A673 (cell line): ENCODE data around the gene EPS15. TPM values are rescaled to one million over a fixed set of nuclear protein-coding genes. Genes with fewer than 3 reads are reported as not detected.

Experiments used
- BruUV-seq: library from RNA; stranded (reverse); fragments of 400-500 nt; replicated peaks from 2 replicates; lab custom pipeline; 2021; lab: Mats Ljungman, UMichigan
- CTCF ChIA-PET: fragments of 300-600 bp; sonication (Branson Sonifier 250); formaldehyde crosslinking; loops from one replicate; lab custom pipeline; 2022; ENCODE audit warnings: antibody characterized with exemption; lab: Charles Lee
- POLR2A ChIA-PET: fragments of 300-600 bp; sonication (Branson Sonifier 250); formaldehyde crosslinking; loops from one replicate; lab custom pipeline; 2022; ENCODE audit warnings: antibody characterized with exemption; ENCODE audit not compliant: low non-redundant PET; lab: Charles Lee
- DNase-seq: peaks from one replicate; pipeline ENCODE4 v3.0.0-alpha.2; 2015; ENCODE audit warnings: low spot score
- H3K27ac ChIP-seq: fragments of 200-600 bp; sonication (generic); 2 replicates; pipeline ENCODE4 v1.5.1; 2016; ENCODE audit warnings: mixed run types, low read depth, mild to moderate bottlenecking, mixed read lengths, antibody characterized with exemption, low read length; ENCODE audit not compliant: poor library complexity, severe bottlenecking
- H3K27me3 ChIP-seq: fragments of 200-600 bp; sonication (generic); replicated peaks from 2 replicates; pipeline ENCODE4 v1.6.1; 2017; ENCODE audit warnings: mixed run types, low read depth, mild to moderate bottlenecking, mixed read lengths, antibody characterized with exemption, low read length; ENCODE audit not compliant: insufficient read depth, poor library complexity
- H3K36me3 ChIP-seq: fragments of 200-600 bp; sonication (generic); 2 replicates; pipeline ENCODE4 v1.6.1; 2016; ENCODE audit warnings: mixed run types, mild to moderate bottlenecking, mixed read lengths, antibody characterized with exemption, low read length; ENCODE audit not compliant: insufficient read depth, poor library complexity, severe bottlenecking
- H3K4me1 ChIP-seq: fragments of 200-600 bp; sonication (generic); 2 replicates; pipeline ENCODE4 v1.6.1; 2017; ENCODE audit warnings: mixed run types, mild to moderate bottlenecking, mixed read lengths, antibody characterized with exemption, low read length; ENCODE audit not compliant: insufficient read depth, poor library complexity, severe bottlenecking
- H3K4me3 ChIP-seq: fragments of 200-600 bp; sonication (generic); 2 replicates; pipeline ENCODE4 v1.5.1; 2016; ENCODE audit warnings: low read depth, mixed run types, mild to moderate bottlenecking, mixed read lengths, low read length; ENCODE audit not compliant: poor library complexity, severe bottlenecking
- H3K9me3 ChIP-seq: fragments of 200-600 bp; sonication (generic); 2 replicates; pipeline ENCODE4 v1.6.1; 2016; ENCODE audit warnings: mixed run types, low read depth, mild to moderate bottlenecking, mixed read lengths, antibody characterized with exemption, low read length; ENCODE audit not compliant: poor library complexity, severe bottlenecking
- CTCF ChIP-seq: fragments of 300-800, 200-600 bp; sonication (generic); conservative IDR thresholded peaks from 2 replicates; pipeline ENCODE4 v1.5.1; 2017; ENCODE audit warnings: low read depth, mild to moderate bottlenecking, antibody characterized with exemption, low read length, moderate library complexity, mixed read lengths
- EZH2 ChIP-seq: fragments of 200-600 bp; sonication (generic); IDR thresholded peaks from 2 replicates; pipeline ENCODE4 v1.6.1; 2017; ENCODE audit warnings: borderline replicate concordance, low read depth, mild to moderate bottlenecking, mixed read lengths, antibody characterized with exemption, low read length; ENCODE audit not compliant: poor library complexity, severe bottlenecking
- intact Hi-C: fragments of 100-400 bp; cut with micrococcal nuclease; formaldehyde crosslinking; loops from one replicate; pipeline ENCODE4 v1.10.0; 2022; ENCODE audit not compliant: unreplicated experiment
- total RNA-seq: library from RNA; stranded (reverse); gene quantifications from 2 replicates; pipeline ENCODE4 v1.2.3, GENCODE V29; 2021

EPS15 gene
- total RNA-seq, 1 experiment from 2014 or later: 50.6 TPM

DNA sequence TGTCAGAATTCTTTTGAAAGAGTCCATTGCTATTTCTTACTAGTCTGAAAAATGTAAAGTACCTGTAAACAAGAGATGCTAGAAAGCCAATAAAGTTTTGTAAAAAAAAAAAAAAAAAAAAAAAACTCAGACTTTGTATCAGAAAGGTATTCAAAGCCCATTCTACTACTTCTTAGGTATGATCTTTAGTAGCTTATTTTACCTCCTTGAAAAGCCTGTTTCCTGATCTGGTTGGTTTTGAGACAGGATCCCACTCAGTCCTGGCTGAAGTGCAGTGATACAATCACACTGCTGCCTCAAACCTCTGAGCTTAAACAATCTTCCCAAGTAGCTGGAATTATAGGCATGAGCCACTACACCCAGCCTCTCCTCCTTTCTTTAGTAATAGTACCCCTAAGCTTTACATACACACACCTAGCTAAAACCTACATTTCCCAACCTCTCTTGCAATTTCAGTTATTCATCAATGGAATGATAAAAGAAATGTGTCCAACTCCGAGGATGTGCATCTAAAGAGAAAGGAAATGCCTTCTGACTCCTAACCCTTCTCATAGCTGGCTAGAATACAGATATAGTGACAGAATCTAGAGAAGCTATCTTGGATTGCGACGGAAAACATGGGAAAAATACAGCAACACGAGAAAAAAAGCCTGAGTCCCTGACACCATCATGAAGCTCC, 30.6 kb downstream of the EPS15 start:
- ChIA-PET POLR2A (no interaction called here), CTCF (no interaction called here)
- no peaks in the 10 kb centered on the region for H3K36me3 ChIP-seq
- TF ChIP-seq EZH2: no peak
- TF ChIP-seq CTCF: no peak
- H3K27me3 ChIP-seq: no peaks in the 10 kb centered on the region
- peaks cover 23% of the 10 kb centered on the region for H3K4me1 ChIP-seq
- no peak overlapping the region for H3K4me3 ChIP-seq
- H3K27ac ChIP-seq: no peak overlapping the region
- no peak for DNase-seq
- intact Hi-C loops: no loop called here
- H3K9me3 ChIP-seq: no peaks in the 10 kb centered on the region
- no TSS peak for BruUV-seq

DNA sequence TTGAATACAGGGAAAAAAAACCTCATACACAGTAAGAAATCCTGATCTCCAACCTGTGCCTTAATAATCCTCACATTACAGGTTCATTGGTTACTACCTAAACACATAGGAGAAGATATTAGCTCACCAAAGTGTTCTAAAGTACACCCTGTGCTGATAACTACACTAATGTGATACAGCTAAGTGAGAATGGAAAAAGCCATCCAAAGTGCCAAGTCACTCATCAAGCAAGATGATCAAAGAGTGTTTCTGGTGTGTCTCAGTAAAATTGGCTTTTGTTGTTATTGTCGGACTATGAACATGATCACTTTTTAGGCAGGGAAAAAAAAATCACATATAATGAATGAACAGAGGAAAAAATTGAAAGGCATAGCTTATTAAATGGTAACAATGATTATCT, 31.4 kb downstream of the EPS15 start:
- POLR2A ChIA-PET: no interaction called here
- Histone ChIP-seq H3K4me3 (no peak overlapping the region), H3K36me3 (no peaks in the 10 kb centered on the region), H3K27ac (no peak overlapping the region), H3K4me1 (peaks cover 23% of the 10 kb centered on the region), H3K9me3 (no peaks in the 10 kb centered on the region), H3K27me3 (no peaks in the 10 kb centered on the region)
- CTCF ChIA-PET: no interaction called here
- BruUV-seq: no TSS peak
- no peak for DNase-seq
- no peak for TF ChIP-seq CTCF
- TF ChIP-seq EZH2: no peak
- intact Hi-C loops: no loop called here

- TF ChIP-seq EZH2: no peak
- no peak for TF ChIP-seq CTCF
- BruUV-seq: no TSS peak
- no peaks in the 10 kb centered on the region for H3K9me3 ChIP-seq
- no peak overlapping the region for H3K4me3 ChIP-seq
- DNase-seq: no peak
- no peak overlapping the region for H3K27ac ChIP-seq
- H3K36me3 ChIP-seq: peaks cover 5% of the 10 kb centered on the region
- peaks cover 13% of the 10 kb centered on the region for H3K4me1 ChIP-seq
- no peaks in the 10 kb centered on the region for H3K27me3 ChIP-seq
- ChIA-PET POLR2A (no interaction called here), CTCF (no interaction called here)
- intact Hi-C loops: no loop called here
Observed at GRCh38 chr1:51484591-51484990, 34.5 kb downstream of the EPS15 start.
